ENCODE data around the gene IFT57. TPM values are rescaled to one million over a fixed set of nuclear protein-coding genes. Genes with fewer than 3 reads are reported as not detected.

Gene IFT57
- total and polyA plus RNA-seq, 2 donors (not counting 1 experiment from before 2014, with no cell fraction given), result 53.6 to 94.4 TPM

DNA sequence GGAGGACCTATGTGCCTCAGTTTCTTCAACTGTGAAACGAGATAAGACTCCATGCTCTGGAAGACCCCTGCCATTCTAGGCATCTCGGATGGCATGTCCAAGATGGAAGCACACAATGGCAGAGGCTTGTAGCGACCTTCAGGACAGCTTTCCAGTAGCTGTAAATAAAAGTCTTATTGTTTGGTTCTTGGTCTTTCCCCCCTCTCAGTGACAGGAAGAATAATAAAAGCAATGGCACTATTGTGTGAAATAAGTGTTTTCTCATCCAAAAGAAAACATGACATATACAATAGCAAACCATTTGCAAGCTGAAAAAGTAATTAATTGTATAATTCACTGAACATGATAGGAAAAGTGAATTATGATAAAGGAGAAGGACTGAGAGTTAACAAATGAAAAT lies 98.9 kb downstream of the IFT57 start:
- peak overlapping the region; percentile 82 for H3K27ac Mint-ChIP-seq
- H3K4me1 ChIP-seq (ENCODE audit: control insufficient read depth in 2 of 2, insufficient read depth in 2 of 2, low read length in 2 of 2), result peaks cover 66 to 70% of the 10 kb centered on the region in 2 donors

DNA sequence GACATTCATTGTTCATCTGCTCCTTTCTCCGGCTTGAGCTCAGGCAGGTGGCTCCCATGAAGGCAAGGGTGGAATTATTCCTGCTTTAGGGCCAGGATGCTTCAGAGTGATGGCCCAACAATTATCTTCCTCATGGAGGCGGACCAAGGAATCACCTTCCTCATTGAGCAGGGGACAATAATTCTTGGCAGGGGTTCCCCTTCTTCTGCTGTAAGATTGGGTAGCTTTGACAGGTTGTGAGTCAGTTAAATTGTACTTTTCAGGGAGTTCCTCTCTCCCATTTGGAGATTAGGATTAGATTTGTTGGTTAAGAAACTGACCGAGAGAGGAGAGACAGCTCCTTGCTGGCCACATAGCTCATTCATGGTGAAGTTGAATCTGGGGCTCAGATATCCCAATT lies 99.9 kb downstream of the IFT57 start:
- H3K4me1 Mint-ChIP-seq, result peaks cover 71% of the 10 kb centered on the region
- Histone ChIP-seq H3K4me1 (ENCODE audit: control insufficient read depth in 2 of 2, insufficient read depth in 2 of 2, low read length in 2 of 2) (peaks cover 56 to 60% of the 10 kb centered on the region in 2 donors), H3K9me3 (ENCODE audit: control extremely low read depth in 1 of 3, control insufficient read depth in 2 of 3, insufficient read depth in 1 of 3, low read length in 2 of 3) (no peaks in the 10 kb centered on the region), H3K9ac (ENCODE audit: low read length) (no peak overlapping the region), H3K4me2 (replicated peaks; ENCODE audit: low read depth, low read length, poor library complexity, severe bottlenecking) (no peak overlapping the region), H2AFZ (ENCODE audit: insufficient read depth, low read depth, low read length, poor library complexity, severe bottlenecking) (no peak overlapping the region), H4K20me1 (ENCODE audit: control insufficient read depth, insufficient read depth, low read length, poor library complexity, severe bottlenecking) (no peaks in the 10 kb centered on the region), H3K27me3 (replicated peaks in 1 of 4; ENCODE audit: control extremely low read depth in 1 of 4, control insufficient read depth in 3 of 4, insufficient read depth in 4 of 4, low read length in 3 of 4) (no peaks in the 10 kb centered on the region), H3K27ac (ENCODE audit: low read length in 2 of 2) (peak overlapping the region in 1 of 2 donors; percentile 39), H3K79me2 (ENCODE audit: control insufficient read depth, insufficient read depth, low read length) (peaks cover 25% of the 10 kb centered on the region), H3K36me3 (replicated peaks in 1 of 2; ENCODE audit: control extremely low read depth in 1 of 2, control insufficient read depth in 1 of 2, extremely low read depth in 1 of 2, insufficient read depth in 2 of 2, low read length in 1 of 2) (no peaks in the 10 kb centered on the region), H3K4me3 (ENCODE audit: control extremely low read depth in 1 of 5, extremely low read depth in 1 of 5, insufficient read depth in 1 of 5, low read depth in 2 of 5, low read length in 4 of 5) (peak overlapping the region in 1 of 5 experiments; percentile 9)
- 100% methylated on average over 1 of the region's 3 CpGs for WGBS (ENCODE audit: insufficient coverage)
- CTCF ChIA-PET, result interaction anchor here (0.9 to 1.1 kb wide), 3 partner anchors 14 to 31 kb away, joined by 3 to 4 read pairs (median 3); no protein-coding TSS in a partner anchor
- ATAC-seq (ENCODE audit: low read depth) (no peak), DNase-seq (no peak)
- no peaks in the 10 kb centered on the region for H3K9me3 Mint-ChIP-seq (ENCODE audit: insufficient read depth)
- intact Hi-C loops (cut with micrococcal nuclease), result no loop called here
- H3K27ac Mint-ChIP-seq, result peak overlapping the region; percentile 51
- no peak overlapping the region for H3K4me3 Mint-ChIP-seq
- POLR2A ChIA-PET, result interaction anchor here (0.6 to 2.1 kb wide), 2 partner anchors 32 to 353 kb away, joined by 3 to 4 read pairs; partner anchors contain the start of gene CD47
- no peaks in the 10 kb centered on the region for H3K27me3 Mint-ChIP-seq
- no peak for TF ChIP-seq EZH2 (IDR thresholded peaks at IDR 0.05; ENCODE audit: borderline replicate concordance, insufficient read depth, low read depth, low read length, poor library complexity, severe bottlenecking)
- TF ChIP-seq, protein P1, sequence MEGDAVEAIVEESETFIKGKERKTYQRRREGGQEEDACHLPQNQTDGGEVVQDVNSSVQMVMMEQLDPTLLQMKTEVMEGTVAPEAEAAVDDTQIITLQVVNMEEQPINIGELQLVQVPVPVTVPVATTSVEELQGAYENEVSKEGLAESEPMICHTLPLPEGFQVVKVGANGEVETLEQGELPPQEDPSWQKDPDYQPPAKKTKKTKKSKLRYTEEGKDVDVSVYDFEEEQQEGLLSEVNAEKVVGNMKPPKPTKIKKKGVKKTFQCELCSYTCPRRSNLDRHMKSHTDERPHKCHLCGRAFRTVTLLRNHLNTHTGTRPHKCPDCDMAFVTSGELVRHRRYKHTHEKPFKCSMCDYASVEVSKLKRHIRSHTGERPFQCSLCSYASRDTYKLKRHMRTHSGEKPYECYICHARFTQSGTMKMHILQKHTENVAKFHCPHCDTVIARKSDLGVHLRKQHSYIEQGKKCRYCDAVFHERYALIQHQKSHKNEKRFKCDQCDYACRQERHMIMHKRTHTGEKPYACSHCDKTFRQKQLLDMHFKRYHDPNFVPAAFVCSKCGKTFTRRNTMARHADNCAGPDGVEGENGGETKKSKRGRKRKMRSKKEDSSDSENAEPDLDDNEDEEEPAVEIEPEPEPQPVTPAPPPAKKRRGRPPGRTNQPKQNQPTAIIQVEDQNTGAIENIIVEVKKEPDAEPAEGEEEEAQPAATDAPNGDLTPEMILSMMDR (IDR thresholded peaks at IDR 0.05), result no peak

More for the DNA sequence above, 98.9 kb downstream of the IFT57 start:
- peaks cover 70% of the 10 kb centered on the region for H3K4me1 Mint-ChIP-seq
- H3K9me3 Mint-ChIP-seq (ENCODE audit: insufficient read depth), result no peaks in the 10 kb centered on the region
- H3K4me3 Mint-ChIP-seq, result peak overlapping the region; percentile 63
- DNase-seq (no peak), ATAC-seq (ENCODE audit: low read depth) (no peak)
- POLR2A ChIA-PET, result interaction anchor here (1.9 to 3.0 kb wide), 4 partner anchors 10 to 100 kb away, joined by 4 to 40 read pairs (median 8); partner anchors contain the start of gene CD47
- WGBS (ENCODE audit: insufficient coverage), result 100% methylated on average over 2 of the region's 3 CpGs
- peak overlapping the region; percentile 9 for H3K9ac ChIP-seq (ENCODE audit: low read length)
- intact Hi-C loops (cut with micrococcal nuclease), result no loop called here
- H3K4me3 ChIP-seq (ENCODE audit: control extremely low read depth in 1 of 5, extremely low read depth in 1 of 5, insufficient read depth in 1 of 5, low read depth in 2 of 5, low read length in 4 of 5), result peak overlapping the region in 1 of 5 experiments; percentile 20
- no peaks in the 10 kb centered on the region for H4K20me1 ChIP-seq (ENCODE audit: control insufficient read depth, insufficient read depth, low read length, poor library complexity, severe bottlenecking)
- H3K27me3 Mint-ChIP-seq, result no peaks in the 10 kb centered on the region
- no peaks in the 10 kb centered on the region for H3K9me3 ChIP-seq (ENCODE audit: control extremely low read depth in 1 of 3, control insufficient read depth in 2 of 3, insufficient read depth in 1 of 3, low read length in 2 of 3)
- no peaks in the 10 kb centered on the region for H3K27me3 ChIP-seq (replicated peaks in 1 of 4; ENCODE audit: control extremely low read depth in 1 of 4, control insufficient read depth in 3 of 4, insufficient read depth in 4 of 4, low read length in 3 of 4)
- H3K4me2 ChIP-seq (replicated peaks; ENCODE audit: low read depth, low read length, poor library complexity, severe bottlenecking), result peak overlapping the region; percentile 79
- peak overlapping the region; percentile 97 to 99 for H3K27ac ChIP-seq (ENCODE audit: low read length in 2 of 2)
- H3K36me3 ChIP-seq (replicated peaks in 1 of 2; ENCODE audit: control extremely low read depth in 1 of 2, control insufficient read depth in 1 of 2, extremely low read depth in 1 of 2, insufficient read depth in 2 of 2, low read length in 1 of 2), result peaks cover 0 to 3% of the 10 kb centered on the region in 2 experiments
- no peak overlapping the region for H2AFZ ChIP-seq (ENCODE audit: insufficient read depth, low read depth, low read length, poor library complexity, severe bottlenecking)
- CTCF ChIA-PET, result interaction anchor here (1.0 to 2.0 kb wide), 5 partner anchors 14 to 185 kb away, joined by 3 to 6 read pairs (median 4); no protein-coding TSS in a partner anchor
- peaks cover 35% of the 10 kb centered on the region for H3K79me2 ChIP-seq (ENCODE audit: control insufficient read depth, insufficient read depth, low read length)
- TF ChIP-seq, protein P1 (IDR thresholded peaks at IDR 0.05), result no peak
- TF ChIP-seq EZH2 (IDR thresholded peaks at IDR 0.05; ENCODE audit: borderline replicate concordance, insufficient read depth, low read depth, low read length, poor library complexity, severe bottlenecking), result no peak

Measured in B cell (primary cell).